CD8-positive, alpha-beta memory T cell (primary cell): ENCODE results near the gene PRPF38A. TPM values are rescaled to one million over a fixed set of nuclear protein-coding genes. Genes with fewer than 3 reads are reported as not detected.

Experiments
- CTCF ChIA-PET: fragments of 350-600 bp; sonication (Branson Sonifier 250); formaldehyde crosslinking; loops from one replicate; lab custom pipeline; 2021; ENCODE audit warnings: antibody characterized with exemption; lab: Charles Lee
- POLR2A ChIA-PET: fragments of 350-600 bp; sonication (Branson Sonifier 250); formaldehyde crosslinking; loops from one replicate; lab custom pipeline; 2021; ENCODE audit warnings: antibody characterized with exemption; lab: Charles Lee
- DNase-seq, 5 donors: peaks; one replicate each; pipeline versions ENCODE4 v3.0.0 to v3.0.0-alpha.2; 2020 to 2022; ENCODE audit warnings: mixed read lengths in 1 of 5
- H3K27ac ChIP-seq: one replicate; pipeline ENCODE4 v1.7.0; 2013; ENCODE audit warnings: low read depth, mild to moderate bottlenecking, low read length, moderate library complexity
- H3K27me3 ChIP-seq: 2 replicates; pipeline ENCODE4 v1.7.0; 2013; ENCODE audit warnings: low read length, mild to moderate bottlenecking; ENCODE audit not compliant: insufficient read depth, poor library complexity, severe bottlenecking
- H3K36me3 ChIP-seq: 2 replicates; pipeline ENCODE4 v1.7.0; 2013; ENCODE audit warnings: mild to moderate bottlenecking, low read length, moderate library complexity; ENCODE audit not compliant: insufficient read depth
- H3K4me1 ChIP-seq: 2 replicates; pipeline ENCODE4 v1.7.0; 2013; ENCODE audit warnings: mild to moderate bottlenecking, low read length, moderate library complexity; ENCODE audit not compliant: insufficient read depth
- H3K4me3 ChIP-seq: 2 replicates; pipeline ENCODE4 v1.7.0; 2013; ENCODE audit warnings: mild to moderate bottlenecking, low read length
- H3K9me3 ChIP-seq: 2 replicates; pipeline ENCODE4 v1.7.0; 2013; ENCODE audit warnings: mild to moderate bottlenecking, low read length
- H3K27ac Mint-ChIP-seq, 8 donors: one replicate each; pipeline ENCODE4 v1.8.0; 2020 to 2021; ENCODE audit warnings: mixed read lengths in 8 of 8, mild to moderate bottlenecking in 6 of 8, inconsistent platforms in 3 of 8, moderate library complexity in 3 of 8
- H3K27me3 Mint-ChIP-seq, 2 donors: one replicate each; pipeline ENCODE4 v1.8.0; 2020 to 2021; ENCODE audit warnings: mixed read lengths in 2 of 2, mild to moderate bottlenecking in 1 of 2, moderate library complexity in 1 of 2
- H3K36me3 Mint-ChIP-seq, 3 donors: one replicate each; pipeline ENCODE4 v1.8.0; 2020 to 2021; ENCODE audit warnings: mixed read lengths in 3 of 3, inconsistent platforms in 1 of 3, mild to moderate bottlenecking in 1 of 3
- H3K4me1 Mint-ChIP-seq, 3 donors: one replicate each; pipeline ENCODE4 v1.8.0; 2020 to 2021; ENCODE audit warnings: mixed read lengths in 3 of 3, inconsistent platforms in 1 of 3, mild to moderate bottlenecking in 1 of 3
- H3K4me3 Mint-ChIP-seq, 7 donors: one replicate each; pipeline ENCODE4 v1.8.0; 2020 to 2021; ENCODE audit warnings: mixed read lengths in 7 of 7, mild to moderate bottlenecking in 6 of 7, moderate library complexity in 4 of 7, inconsistent platforms in 2 of 7
- H3K9me3 Mint-ChIP-seq, 5 donors: one replicate each; pipeline ENCODE4 v1.8.0; 2020 to 2022; ENCODE audit warnings: mixed read lengths in 5 of 5, mild to moderate bottlenecking in 3 of 5, moderate library complexity in 2 of 5, inconsistent platforms in 1 of 5
- polyA plus RNA-seq: library from polyadenylated mRNA; unstranded; fragments of 300-500 nt; fragmentation: Illumina TruSeq; gene quantifications from one replicate; pipeline ENCODE4 v1.2.3, GENCODE V29; 2021
- total RNA-seq, 2 experiments: library from RNA; stranded (reverse); gene quantifications; one replicate each; pipeline ENCODE4 v1.2.3, GENCODE V29; 2021

The PRPF38A gene
- total and polyA plus RNA-seq, 3 experiments from 2014 or later: 46.4 to 126 (median 123) TPM

DNA sequence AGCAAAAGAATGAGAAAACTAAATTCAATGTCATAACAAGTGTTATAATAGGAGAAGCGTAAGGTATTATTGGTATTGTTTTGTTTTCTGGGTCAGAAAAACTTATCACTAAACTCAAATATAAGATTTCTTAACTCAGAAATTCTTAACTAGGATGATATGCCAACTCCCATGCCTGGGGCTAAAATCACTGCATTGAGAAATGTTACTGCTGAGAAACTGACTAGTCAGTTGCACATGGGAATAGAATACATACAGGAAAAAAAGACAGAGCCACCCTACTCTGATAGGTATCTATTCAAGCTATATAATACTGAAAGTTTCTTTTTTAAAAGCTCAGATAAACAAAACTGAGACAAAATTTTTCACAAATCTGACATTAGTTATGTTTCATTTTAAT, 56.3 kb downstream of the PRPF38A start:
- H3K36me3 Mint-ChIP-seq: peaks cover 4 to 52% (median 11%) of the 10 kb centered on the region in 3 donors
- no peaks in the 10 kb centered on the region for H3K9me3 ChIP-seq
- no peak overlapping the region for H3K27ac ChIP-seq
- no peak overlapping the region for H3K4me3 ChIP-seq
- H3K4me1 ChIP-seq: no peaks in the 10 kb centered on the region
- POLR2A ChIA-PET: interaction anchor here (0.7 kb wide), 1 partner anchor 37 kb away, joined by 3 read pairs; no protein-coding TSS in a partner anchor
- no peaks in the 10 kb centered on the region for H3K27me3 ChIP-seq
- no peaks in the 10 kb centered on the region for H3K36me3 ChIP-seq
- CTCF ChIA-PET: interaction anchor here (1.0 kb wide), 1 partner anchor 96 kb away, joined by 3 read pairs; no protein-coding TSS in a partner anchor
- H3K9me3 Mint-ChIP-seq: no peaks in the 10 kb centered on the region
- no peaks in the 10 kb centered on the region for H3K4me1 Mint-ChIP-seq
- no peaks in the 10 kb centered on the region for H3K27me3 Mint-ChIP-seq
- H3K4me3 Mint-ChIP-seq: no peak overlapping the region
- peak overlapping the region in 1 of 8 donors; percentile 24 for H3K27ac Mint-ChIP-seq
- DNase-seq: no peak

DNA sequence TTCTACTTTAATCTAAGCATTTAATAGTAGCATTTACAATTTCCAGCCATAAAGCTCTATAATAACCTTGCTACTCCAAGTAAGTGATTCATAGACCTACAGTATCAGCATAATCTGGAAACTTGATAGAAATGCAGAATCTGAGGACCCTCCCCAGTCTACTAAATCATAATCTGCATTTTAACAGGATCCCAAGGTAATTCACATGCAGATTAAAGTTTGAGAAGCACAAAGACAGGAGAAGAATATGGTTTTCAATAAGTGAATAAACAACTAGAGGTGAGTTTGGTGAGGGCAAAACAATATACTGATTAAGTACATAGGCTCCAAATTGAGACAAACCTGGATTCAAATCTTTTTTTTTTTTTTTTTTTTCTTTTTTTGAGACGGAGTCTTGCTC, 57.4 kb downstream of the PRPF38A start:
- ChIA-PET POLR2A (no interaction called here), CTCF (no interaction called here)
- Mint-ChIP-seq H3K9me3 (no peaks in the 10 kb centered on the region), H3K36me3 (peaks cover 4 to 50% (median 9%) of the 10 kb centered on the region in 3 donors), H3K4me1 (no peaks in the 10 kb centered on the region), H3K27me3 (no peaks in the 10 kb centered on the region), H3K27ac (peak overlapping the region in 2 of 8 donors; percentile 32 to 63), H3K4me3 (no peak overlapping the region)
- H3K4me1 ChIP-seq: no peaks in the 10 kb centered on the region
- no peaks in the 10 kb centered on the region for H3K9me3 ChIP-seq
- H3K36me3 ChIP-seq: no peaks in the 10 kb centered on the region
- H3K27me3 ChIP-seq: no peaks in the 10 kb centered on the region
- H3K27ac ChIP-seq: no peak overlapping the region
- DNase-seq: no peak
- H3K4me3 ChIP-seq: no peak overlapping the region

DNA sequence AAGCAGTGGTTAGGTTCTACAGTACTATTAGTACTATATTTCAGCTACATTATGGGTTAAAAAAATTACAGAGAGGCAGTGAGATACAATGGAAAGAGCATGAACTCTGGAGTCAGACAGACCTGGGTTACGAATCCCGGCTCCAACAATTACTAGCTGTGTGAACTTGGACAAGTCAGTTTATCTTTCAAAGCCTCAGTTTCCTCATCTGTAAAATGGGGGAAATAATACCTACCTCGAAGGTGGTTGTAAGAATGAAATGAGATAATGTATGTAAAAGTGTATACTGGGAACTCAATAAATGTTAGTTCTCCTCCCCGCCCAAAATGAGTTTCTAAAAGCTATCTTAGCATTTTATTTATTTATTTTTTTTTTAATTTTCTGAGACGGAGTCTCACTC, 59.5 kb downstream of the PRPF38A start:
- peaks cover 4 to 46% (median 8%) of the 10 kb centered on the region in 3 donors for H3K36me3 Mint-ChIP-seq
- no peak overlapping the region for H3K27ac ChIP-seq

DNA sequence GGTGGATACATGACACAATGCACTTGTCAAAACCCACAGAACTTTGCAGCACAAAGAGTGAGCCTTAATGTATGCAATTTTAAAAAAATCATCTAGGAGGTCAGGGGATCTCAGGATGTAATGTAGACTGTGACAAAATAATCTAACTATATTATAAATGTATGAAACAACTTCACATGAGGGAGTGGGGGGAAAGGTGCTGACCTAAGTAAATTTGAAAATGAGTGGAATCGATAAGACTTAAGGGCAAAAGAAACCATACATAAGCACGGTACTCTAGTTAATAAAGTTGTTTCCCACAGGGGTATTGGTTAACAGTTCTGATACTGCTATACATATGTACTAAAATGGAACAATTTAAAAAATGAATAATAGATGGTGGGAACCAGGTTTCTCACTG, 64.7 kb downstream of the PRPF38A start:
- H3K27me3 ChIP-seq: no peaks in the 10 kb centered on the region
- H3K27me3 Mint-ChIP-seq: no peaks in the 10 kb centered on the region
- no peak for DNase-seq
- no peaks in the 10 kb centered on the region for H3K4me1 ChIP-seq
- peak overlapping the region in 1 of 8 donors; percentile 58 for H3K27ac Mint-ChIP-seq
- no peak overlapping the region for H3K4me3 Mint-ChIP-seq
- H3K9me3 ChIP-seq: no peaks in the 10 kb centered on the region
- peaks cover 2 to 11% (median 9%) of the 10 kb centered on the region in 3 donors for H3K4me1 Mint-ChIP-seq
- peaks cover 4 to 57% (median 9%) of the 10 kb centered on the region in 3 donors for H3K36me3 Mint-ChIP-seq
- CTCF ChIA-PET: no interaction called here
- H3K27ac ChIP-seq: no peak overlapping the region
- no peaks in the 10 kb centered on the region for H3K36me3 ChIP-seq
- no peak overlapping the region for H3K4me3 ChIP-seq
- no peaks in the 10 kb centered on the region for H3K9me3 Mint-ChIP-seq
- POLR2A ChIA-PET: no interaction called here

More for the DNA sequence above, 59.5 kb downstream of the PRPF38A start:
- Histone ChIP-seq H3K4me1 (no peaks in the 10 kb centered on the region), H3K9me3 (no peaks in the 10 kb centered on the region), H3K36me3 (no peaks in the 10 kb centered on the region), H3K27me3 (no peaks in the 10 kb centered on the region), H3K4me3 (no peak overlapping the region)
- H3K4me3 Mint-ChIP-seq: no peak overlapping the region
- POLR2A ChIA-PET: no interaction called here
- H3K27me3 Mint-ChIP-seq: no peaks in the 10 kb centered on the region
- H3K9me3 Mint-ChIP-seq: no peaks in the 10 kb centered on the region
- DNase-seq: no peak
- CTCF ChIA-PET: no interaction called here
- H3K27ac Mint-ChIP-seq: peak overlapping the region in 1 of 8 donors; percentile 78
- H3K4me1 Mint-ChIP-seq: peaks cover 0 to 7% (median 2%) of the 10 kb centered on the region in 3 donors

Other genes starting within 250 kb of the PRPF38A start
- 10 to 100 TPM; 46.2 to 47.8 TPM for gene CC2D1B, start 38.4 kb upstream of the PRPF38A start, total RNA-seq
- gene CC2D1B, start 38.4 kb upstream of the PRPF38A start, polyA plus RNA-seq: 11.0 TPM
- gene ORC1, start 179 bp upstream of the PRPF38A start, total RNA-seq: 10 to 100 TPM; 39.8 to 40.6 TPM
- gene ORC1, start 179 bp upstream of the PRPF38A start, polyA plus RNA-seq: 0.55 TPM
- gene TUT4, start 148.5 kb downstream of the PRPF38A start, total RNA-seq: 10 to 100 TPM; 54.1 to 63.1 TPM
- gene TUT4, start 148.5 kb downstream of the PRPF38A start, polyA plus RNA-seq: 40.1 TPM
- gene GPX7, start 197.8 kb downstream of the PRPF38A start, total RNA-seq: 10 to 100 TPM; 29.9 to 30.0 TPM
- 31.9 TPM for gene GPX7, start 197.8 kb downstream of the PRPF38A start, polyA plus RNA-seq
- 10 to 100 TPM; 15.7 to 16.7 TPM for gene SHISAL2A, start 228.6 kb downstream of the PRPF38A start, total RNA-seq
- 11.3 TPM for gene SHISAL2A, start 228.6 kb downstream of the PRPF38A start, polyA plus RNA-seq